Epithelial cell of prostate (primary cell): ENCODE measurements around the gene SLC38A4.

ENCODE experiments used
- DNase-seq: peaks from one replicate; pipeline ENCODE4 v3.0.0-alpha.2; 2011; ENCODE audit warnings: low read depth, low spot score
- H3K27ac ChIP-seq: fragments of 450-650 bp; 2 replicates; pipeline ENCODE4 v1.5.1; 2017; ENCODE audit warnings: mild to moderate bottlenecking

The SLC38A4 gene

DNA sequence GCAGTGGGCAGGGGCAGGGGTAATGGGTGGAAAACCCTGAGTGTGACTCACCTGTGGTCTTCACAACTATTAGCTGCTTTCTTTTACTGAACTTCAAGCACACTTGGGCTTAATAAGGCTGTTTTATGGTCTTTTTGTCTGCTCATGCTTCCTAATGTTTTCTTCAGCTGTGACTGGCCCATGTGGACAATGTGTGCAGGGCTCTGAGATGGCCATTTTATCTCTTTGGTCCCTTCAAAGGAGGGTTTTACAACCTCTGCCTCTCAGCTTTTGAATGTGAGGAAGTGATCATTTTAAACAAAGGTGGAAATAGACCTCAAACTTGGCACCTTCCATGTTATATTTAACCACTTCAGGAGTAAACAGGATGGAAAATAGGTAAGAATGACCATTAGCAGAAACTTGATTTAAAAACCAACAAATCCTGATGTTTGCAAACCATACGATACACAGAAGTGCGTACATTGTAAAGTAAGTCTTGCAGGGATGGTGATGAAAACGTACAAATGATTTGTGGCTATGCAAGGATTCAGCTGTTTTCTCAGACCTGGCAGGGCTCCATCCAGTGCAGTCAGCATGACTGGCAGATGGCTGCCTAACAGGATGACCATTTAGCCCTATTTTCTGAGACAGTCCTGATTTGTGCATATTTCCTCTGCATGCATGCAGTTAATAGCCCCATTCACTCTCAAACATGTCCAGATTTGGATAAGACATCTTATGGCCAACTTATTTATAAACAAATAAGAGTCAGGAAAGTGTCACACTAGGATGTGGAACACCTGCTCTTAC, 103.2 kb downstream of the SLC38A4 start:
- no peak for DNase-seq
- H3K27ac ChIP-seq = no peak overlapping the region

DNA sequence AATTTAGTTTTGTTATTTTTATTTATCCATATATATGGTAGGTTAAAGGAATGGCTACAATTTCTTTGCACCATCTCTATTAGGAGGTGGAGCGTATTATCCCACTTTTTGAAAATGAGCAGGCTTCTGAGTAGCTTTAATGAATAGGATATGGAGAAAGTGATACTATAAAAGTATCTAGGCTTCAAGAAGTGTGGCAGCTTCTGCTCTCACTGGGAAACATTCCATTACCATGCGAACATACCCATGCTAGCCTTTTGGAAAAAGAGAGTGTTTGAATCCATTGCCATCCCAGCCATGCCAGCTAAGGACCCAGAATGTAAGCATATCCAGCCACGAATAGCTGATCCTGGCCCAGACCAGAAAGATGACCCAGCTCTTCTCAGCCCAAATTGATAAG, 107.3 kb downstream of the SLC38A4 start:
- no peak for DNase-seq
- H3K27ac ChIP-seq = no peak overlapping the region

DNA sequence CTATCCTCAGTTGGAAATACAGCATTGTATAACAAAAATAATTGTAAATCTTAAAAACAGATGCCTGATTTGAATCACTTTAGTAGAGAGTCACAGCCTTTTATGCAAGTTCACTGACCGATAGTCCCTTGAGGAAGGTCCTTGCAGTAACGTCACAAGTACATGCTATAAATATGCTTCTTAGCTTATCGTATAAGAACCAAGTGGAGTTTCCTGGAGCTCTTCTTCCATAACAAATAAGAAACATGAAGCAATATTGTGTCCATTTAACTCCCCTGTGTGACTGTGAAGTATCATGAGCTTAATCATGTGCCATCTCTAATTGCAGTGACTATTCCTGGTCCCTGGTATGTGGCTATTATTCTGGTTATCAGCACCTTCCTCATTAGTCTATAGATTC, 107.9 kb downstream of the SLC38A4 start:
- DNase-seq = no peak

DNA sequence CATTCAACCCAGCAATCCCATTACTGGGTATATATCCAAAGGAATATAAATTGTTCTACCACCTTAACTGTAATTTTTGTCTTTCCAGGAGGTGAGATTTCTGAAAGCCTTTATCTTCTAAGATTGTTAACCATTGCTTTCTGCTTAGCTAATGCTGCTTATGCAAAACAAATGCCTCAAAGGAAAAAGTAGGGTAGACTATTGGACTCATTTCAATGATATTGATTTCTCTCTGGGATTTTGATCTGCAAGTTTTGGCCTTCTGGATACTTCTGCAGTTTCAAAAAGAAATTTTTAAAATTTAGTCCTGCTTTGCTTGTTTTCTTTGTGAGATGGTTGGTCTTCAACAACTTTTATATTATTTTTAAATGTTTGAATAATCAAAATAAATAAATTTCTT, 108.6 kb downstream of the SLC38A4 start:
- no peak overlapping the region for H3K27ac ChIP-seq
- DNase-seq = no peak

More for the DNA sequence above, 107.9 kb downstream of the SLC38A4 start:
- H3K27ac ChIP-seq = no peak overlapping the region
